Liver (tissue), 9 donors: ENCODE results near the gene VSTM2L. TPM values are rescaled to one million over a fixed set of nuclear protein-coding genes. Genes with fewer than 3 reads are reported as not detected.

Experiments
- DNase-seq: peaks from one replicate; pipeline ENCODE4 v3.0.0-alpha.2; 2017; ENCODE audit warnings: low spot score
- H3K27ac ChIP-seq, 2 donors: one replicate each; pipeline ENCODE4 v1.7.0; 2013; ENCODE audit warnings: inconsistent platforms in 2 of 2, low read length in 2 of 2, control low read depth in 1 of 2, low read depth in 1 of 2, mild to moderate bottlenecking in 1 of 2
- H3K27me3 ChIP-seq, 4 donors: one replicate each; pipeline versions ENCODE4 v1.6.1 to v1.7.0; 2013; ENCODE audit warnings: low read length in 3 of 4, inconsistent platforms in 1 of 4, mild to moderate bottlenecking in 1 of 4, moderate library complexity in 1 of 4; ENCODE audit not compliant: control insufficient read depth in 4 of 4, insufficient read depth in 4 of 4
- H3K36me3 ChIP-seq, 4 donors: one replicate each; pipeline versions ENCODE4 v1.6.1 to v1.7.0; 2013; ENCODE audit warnings: low read length in 3 of 4, mild to moderate bottlenecking in 3 of 4, low read depth in 1 of 4, moderate library complexity in 1 of 4; ENCODE audit not compliant: control insufficient read depth in 4 of 4, insufficient read depth in 3 of 4
- H3K4me1 ChIP-seq, 4 donors: one replicate each; pipeline versions ENCODE4 v1.6.1 to v1.7.0; 2013; ENCODE audit warnings: low read length in 3 of 4, mild to moderate bottlenecking in 3 of 4, moderate library complexity in 1 of 4; ENCODE audit not compliant: control insufficient read depth in 4 of 4, insufficient read depth in 4 of 4
- H3K4me3 ChIP-seq, 3 donors: one replicate each; pipeline versions ENCODE4 v1.6.1 to v1.7.0; 2013; ENCODE audit warnings: low read length in 3 of 3, control low read depth in 1 of 3, low read depth in 1 of 3, mild to moderate bottlenecking in 1 of 3
- H3K9ac ChIP-seq, 2 donors: one replicate each; pipeline ENCODE4 v1.7.0; 2013; ENCODE audit warnings: low read length in 2 of 2, mild to moderate bottlenecking in 2 of 2, moderate library complexity in 2 of 2, control low read depth in 1 of 2, low read depth in 1 of 2
- H3K9me3 ChIP-seq, 4 donors: one replicate each; pipeline versions ENCODE4 v1.6.1 to v1.7.0; 2013; ENCODE audit warnings: low read length in 3 of 4; ENCODE audit not compliant: control insufficient read depth in 4 of 4
- EGR1 ChIP-seq, 2 donors: IDR thresholded peaks; 2 replicates each; pipeline ENCODE4 v1.6.1; 2016 to 2018; ENCODE audit warnings: antibody characterized with exemption in 2 of 2, low read depth in 2 of 2
- FOXA2 ChIP-seq: IDR thresholded peaks from 2 replicates; pipeline ENCODE4 v1.6.1; 2016; ENCODE audit warnings: antibody characterized with exemption
- GABPA ChIP-seq, 2 donors: IDR thresholded peaks in 1 of 2; conservative IDR thresholded peaks in 1 of 2; 2 replicates each; pipeline ENCODE4 v1.6.1; 2016; ENCODE audit warnings: antibody characterized with exemption in 2 of 2, mild to moderate bottlenecking in 1 of 2, moderate library complexity in 1 of 2
- HNF4A ChIP-seq, 2 donors: conservative IDR thresholded peaks; 2 replicates each; pipeline ENCODE4 v1.6.1; 2016; ENCODE audit warnings: antibody characterized with exemption in 2 of 2, mild to moderate bottlenecking in 2 of 2
- HNF4G ChIP-seq: IDR thresholded peaks from 2 replicates; pipeline ENCODE4 v1.6.1; 2016; ENCODE audit warnings: antibody characterized with exemption
- JUND ChIP-seq, 2 donors: IDR thresholded peaks; 2 replicates each; pipeline ENCODE4 v1.6.1; 2016; ENCODE audit warnings: antibody characterized with exemption in 2 of 2
- NR2F2 ChIP-seq: IDR thresholded peaks from 2 replicates; pipeline ENCODE4 v1.6.1; 2016; ENCODE audit warnings: antibody characterized with exemption
- RAD21 ChIP-seq, 2 donors: IDR thresholded peaks; 2 replicates each; pipeline ENCODE4 v1.6.1; 2016; ENCODE audit warnings: antibody characterized with exemption in 2 of 2, mild to moderate bottlenecking in 2 of 2
- RXRA ChIP-seq, 2 donors: IDR thresholded peaks; 2 replicates each; pipeline ENCODE4 v1.6.1; 2017 to 2018; ENCODE audit warnings: antibody characterized with exemption in 2 of 2, mild to moderate bottlenecking in 1 of 2
- SP1 ChIP-seq: IDR thresholded peaks from 2 replicates; pipeline ENCODE4 v1.6.1; 2018; ENCODE audit warnings: antibody characterized with exemption, mild to moderate bottlenecking
- TAF1 ChIP-seq: conservative IDR thresholded peaks from 2 replicates; pipeline ENCODE4 v1.6.1; 2016; ENCODE audit warnings: antibody characterized with exemption, mild to moderate bottlenecking
- YY1 ChIP-seq: IDR thresholded peaks from 2 replicates; pipeline ENCODE4 v1.6.1; 2016; ENCODE audit warnings: antibody characterized with exemption, mild to moderate bottlenecking
- WGBS: extraction: QIAGEN DNeasy Blood & Tissue Kit; methylation state at CpG from one replicate; pipeline ENCODE4 v1.1.7; 2013; 5-methylcytosine and 5-hydroxymethylcytosine counted together
- polyA plus RNA-seq, 2 donors: library from polyadenylated mRNA; stranded (reverse) in 1 of 2; unstranded in 1 of 2; fragments of 200-250 nt in 1 of 2; fragments of >200 nt in 1 of 2; fragmentation: Nextera tagmentation in 1 of 2; extraction: Ambion mirVana in 1 of 2; gene quantifications; one replicate each; pipeline versions ENCODE4 v1.2.1 to v1.2.3, GENCODE V29; 2013 to 2015
- total RNA-seq, 2 donors: library from RNA; depleted of rRNA; stranded (reverse); fragments of >200 nt; gene quantifications; one replicate each; pipeline ENCODE4 v1.2.3, GENCODE V29; 2014
- TF ChIP-seq, protein P1 (sequence below): IDR thresholded peaks from 2 replicates; pipeline ENCODE4 v1.6.1; 2016; ENCODE audit warnings: antibody characterized with exemption
- TF ChIP-seq, protein P2 (sequence below): fragments of 150-350 bp; IDR thresholded peaks from 2 replicates; pipeline ENCODE4 v1.5.1; 2017; ENCODE audit warnings: improper control_type of control experiment, low read depth, low read length; ENCODE audit not compliant: missing input control
- TF ChIP-seq, protein P3 (sequence below): IDR thresholded peaks from 2 replicates; pipeline ENCODE4 v1.6.1; 2016; ENCODE audit warnings: antibody characterized with exemption
- TF ChIP-seq, protein P4 (sequence below): IDR thresholded peaks from 2 replicates; pipeline ENCODE4 v1.6.1; 2016; ENCODE audit warnings: antibody characterized with exemption
- donor health status: healthy.
- donor health status: healthy.
- donor health status: healthy.
- donor health status: healthy.
- donor health status: healthy.

VSTM2L gene
- total and polyA plus RNA-seq, 4 donors: 0.31 to 0.79 (median 0.56) TPM

DNA sequence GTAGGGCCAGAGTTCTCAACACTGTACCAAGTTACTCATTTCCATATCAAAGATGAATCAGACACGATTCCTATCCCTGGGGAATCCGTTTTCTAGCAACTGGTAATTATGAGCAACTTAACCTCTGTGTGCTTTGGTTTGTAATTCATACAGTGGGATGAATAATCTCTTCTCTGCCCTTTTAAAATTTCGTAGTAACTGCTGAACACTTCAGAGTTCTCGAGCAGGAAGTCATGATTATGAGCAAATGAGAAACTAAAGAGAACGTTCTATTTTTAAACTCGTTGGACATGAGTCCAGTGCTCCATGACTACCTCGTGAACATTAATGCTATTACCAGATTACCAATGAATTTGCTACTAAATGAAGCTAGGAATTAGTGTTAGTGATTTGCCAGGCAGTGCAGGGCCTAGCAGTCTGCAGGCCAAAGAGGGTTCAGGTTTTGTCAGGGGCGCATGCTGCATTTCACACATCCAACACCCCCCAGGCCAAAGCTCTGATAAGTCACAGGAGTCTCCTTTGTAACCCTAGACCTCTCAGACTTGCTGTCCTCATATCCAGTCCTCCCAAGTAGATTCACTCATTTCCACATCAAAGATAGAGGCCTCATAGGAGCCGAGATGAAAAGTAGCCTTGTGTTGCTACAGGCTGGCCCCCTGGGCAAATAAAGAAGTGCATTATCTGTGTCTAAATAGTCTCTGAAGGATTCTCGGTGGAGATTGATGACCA lies 45.8 kb upstream of the VSTM2L start:
- peaks cover 6 to 42% (median 28%) of the 10 kb centered on the region in 4 donors for H3K36me3 ChIP-seq
- TF ChIP-seq YY1 (no peak), SP1 (no peak), HNF4A (conservative IDR thresholded peaks at IDR 0.05) (no peak), FOXA2 (no peak), NR2F2 (no peak)
- H3K9ac ChIP-seq: no peak overlapping the region

DNA sequence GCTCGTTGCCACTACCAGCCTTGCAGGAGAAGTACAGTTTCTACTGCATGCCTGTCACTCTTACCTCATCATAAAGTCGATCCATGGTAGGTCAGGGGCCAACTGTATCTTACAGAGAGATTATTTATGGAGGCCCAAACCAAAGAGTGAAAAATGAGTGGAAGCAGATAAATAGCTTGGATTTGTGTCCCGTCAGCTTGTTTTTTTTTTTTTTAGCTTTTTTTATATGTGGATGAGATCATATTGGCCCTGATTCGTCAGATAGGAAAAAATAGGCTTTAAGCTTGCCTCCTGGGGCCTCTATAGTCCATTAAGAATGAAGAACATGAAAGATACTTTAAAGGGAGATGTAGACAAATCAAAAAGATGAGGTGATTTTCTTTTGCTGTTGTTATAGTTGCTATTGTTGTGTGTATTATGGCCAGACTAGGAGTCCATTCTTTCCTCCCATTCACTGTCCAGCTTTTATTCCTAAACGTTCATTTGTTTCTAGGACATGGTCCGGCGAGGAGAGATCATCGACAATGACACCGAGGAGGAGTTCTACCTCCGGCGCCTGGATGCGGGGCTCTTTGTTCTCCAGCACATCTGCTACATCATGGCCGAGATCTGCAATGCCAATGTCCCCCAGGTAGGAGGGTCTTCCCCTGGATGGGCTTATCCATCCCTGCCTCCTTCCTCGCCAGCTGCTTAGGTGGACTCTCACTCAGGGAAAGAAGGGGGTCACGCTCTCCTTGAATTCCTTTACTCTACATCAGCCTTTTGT lies 43.3 kb upstream of the VSTM2L start:
- no peak for TF ChIP-seq NR2F2
- TF ChIP-seq HNF4A (conservative IDR thresholded peaks at IDR 0.05): no peak
- TF ChIP-seq TAF1: no peak
- no peak for TF ChIP-seq EGR1 (IDR thresholded peaks at IDR 0.05; ENCODE audit: low read depth in 2 of 2)
- TF ChIP-seq, protein P1, sequence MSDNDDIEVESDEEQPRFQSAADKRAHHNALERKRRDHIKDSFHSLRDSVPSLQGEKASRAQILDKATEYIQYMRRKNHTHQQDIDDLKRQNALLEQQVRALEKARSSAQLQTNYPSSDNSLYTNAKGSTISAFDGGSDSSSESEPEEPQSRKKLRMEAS: no peak
- TF ChIP-seq, protein P2, sequence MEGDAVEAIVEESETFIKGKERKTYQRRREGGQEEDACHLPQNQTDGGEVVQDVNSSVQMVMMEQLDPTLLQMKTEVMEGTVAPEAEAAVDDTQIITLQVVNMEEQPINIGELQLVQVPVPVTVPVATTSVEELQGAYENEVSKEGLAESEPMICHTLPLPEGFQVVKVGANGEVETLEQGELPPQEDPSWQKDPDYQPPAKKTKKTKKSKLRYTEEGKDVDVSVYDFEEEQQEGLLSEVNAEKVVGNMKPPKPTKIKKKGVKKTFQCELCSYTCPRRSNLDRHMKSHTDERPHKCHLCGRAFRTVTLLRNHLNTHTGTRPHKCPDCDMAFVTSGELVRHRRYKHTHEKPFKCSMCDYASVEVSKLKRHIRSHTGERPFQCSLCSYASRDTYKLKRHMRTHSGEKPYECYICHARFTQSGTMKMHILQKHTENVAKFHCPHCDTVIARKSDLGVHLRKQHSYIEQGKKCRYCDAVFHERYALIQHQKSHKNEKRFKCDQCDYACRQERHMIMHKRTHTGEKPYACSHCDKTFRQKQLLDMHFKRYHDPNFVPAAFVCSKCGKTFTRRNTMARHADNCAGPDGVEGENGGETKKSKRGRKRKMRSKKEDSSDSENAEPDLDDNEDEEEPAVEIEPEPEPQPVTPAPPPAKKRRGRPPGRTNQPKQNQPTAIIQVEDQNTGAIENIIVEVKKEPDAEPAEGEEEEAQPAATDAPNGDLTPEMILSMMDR: no peak
- no peak for TF ChIP-seq RAD21 (IDR thresholded peaks at IDR 0.05)
- no peak for TF ChIP-seq YY1
- TF ChIP-seq, protein P3, sequence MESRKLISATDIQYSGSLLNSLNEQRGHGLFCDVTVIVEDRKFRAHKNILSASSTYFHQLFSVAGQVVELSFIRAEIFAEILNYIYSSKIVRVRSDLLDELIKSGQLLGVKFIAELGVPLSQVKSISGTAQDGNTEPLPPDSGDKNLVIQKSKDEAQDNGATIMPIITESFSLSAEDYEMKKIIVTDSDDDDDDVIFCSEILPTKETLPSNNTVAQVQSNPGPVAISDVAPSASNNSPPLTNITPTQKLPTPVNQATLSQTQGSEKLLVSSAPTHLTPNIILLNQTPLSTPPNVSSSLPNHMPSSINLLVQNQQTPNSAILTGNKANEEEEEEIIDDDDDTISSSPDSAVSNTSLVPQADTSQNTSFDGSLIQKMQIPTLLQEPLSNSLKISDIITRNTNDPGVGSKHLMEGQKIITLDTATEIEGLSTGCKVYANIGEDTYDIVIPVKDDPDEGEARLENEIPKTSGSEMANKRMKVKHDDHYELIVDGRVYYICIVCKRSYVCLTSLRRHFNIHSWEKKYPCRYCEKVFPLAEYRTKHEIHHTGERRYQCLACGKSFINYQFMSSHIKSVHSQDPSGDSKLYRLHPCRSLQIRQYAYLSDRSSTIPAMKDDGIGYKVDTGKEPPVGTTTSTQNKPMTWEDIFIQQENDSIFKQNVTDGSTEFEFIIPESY: no peak
- TF ChIP-seq JUND (IDR thresholded peaks at IDR 0.05): no peak
- TF ChIP-seq SP1: no peak
- TF ChIP-seq, protein P4, sequence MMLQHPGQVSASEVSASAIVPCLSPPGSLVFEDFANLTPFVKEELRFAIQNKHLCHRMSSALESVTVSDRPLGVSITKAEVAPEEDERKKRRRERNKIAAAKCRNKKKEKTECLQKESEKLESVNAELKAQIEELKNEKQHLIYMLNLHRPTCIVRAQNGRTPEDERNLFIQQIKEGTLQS: no peak
- TF ChIP-seq GABPA (IDR thresholded peaks at IDR 0.05 in 1 of 2, conservative IDR thresholded peaks at IDR 0.05 in 1 of 2): no peak
- no peak for TF ChIP-seq FOXA2
- TF ChIP-seq RXRA (IDR thresholded peaks at IDR 0.05): no peak
- no peak for TF ChIP-seq HNF4G
- no peak for DNase-seq

More for the DNA sequence above, 45.8 kb upstream of the VSTM2L start:
- 83% methylated on average over 10 of the region's 10 CpGs for WGBS
- H3K27me3 ChIP-seq: no peaks in the 10 kb centered on the region
- no peaks in the 10 kb centered on the region for H3K9me3 ChIP-seq
- H3K4me3 ChIP-seq: no peak overlapping the region
- DNase-seq: no peak
- H3K27ac ChIP-seq: no peak overlapping the region
- no peaks in the 10 kb centered on the region for H3K4me1 ChIP-seq

More for the DNA sequence above, 43.3 kb upstream of the VSTM2L start:
- WGBS: 91% methylated on average over 15 of the region's 15 CpGs
- Histone ChIP-seq H3K9ac (no peak overlapping the region), H3K4me3 (no peak overlapping the region), H3K9me3 (no peaks in the 10 kb centered on the region), H3K27ac (no peak overlapping the region), H3K36me3 (peaks cover 5 to 43% (median 24%) of the 10 kb centered on the region in 4 donors), H3K27me3 (no peaks in the 10 kb centered on the region), H3K4me1 (no peaks in the 10 kb centered on the region)
